Neuron (in vitro differentiated cells): ENCODE results near the gene TENM4.

Experiments used
- H2AFZ ChIP-seq: one replicate; pipeline ENCODE4 v1.6.1; 2013; ENCODE audit warnings: low read depth, mild to moderate bottlenecking, inconsistent platforms, low read length, moderate library complexity
- H3K27me3 ChIP-seq: one replicate; pipeline ENCODE4 v1.6.1; 2013; ENCODE audit warnings: low read length; ENCODE audit not compliant: insufficient read depth
- H3K36me3 ChIP-seq: one replicate; pipeline ENCODE4 v1.6.1; 2013; ENCODE audit warnings: low read length; ENCODE audit not compliant: insufficient read depth
- H3K4me1 ChIP-seq: one replicate; pipeline ENCODE4 v1.6.1; 2013; ENCODE audit warnings: low read length; ENCODE audit not compliant: insufficient read depth
- H3K4me3 ChIP-seq: 2 replicates; pipeline ENCODE4 v1.5.1; 2013; ENCODE audit warnings: mild to moderate bottlenecking, low read length, moderate library complexity
- H3K9me3 ChIP-seq: one replicate; pipeline ENCODE4 v1.6.1; 2013; ENCODE audit warnings: low read length

Gene TENM4

GRCh38 chr11:79439410-79439885 is 1.4 kb downstream of the TENM4 start:
- Histone ChIP-seq H3K27me3 (no peaks in the 10 kb centered on the region), H3K4me1 (peaks cover 23% of the 10 kb centered on the region), H2AFZ (peak overlapping the region; percentile 44), H3K36me3 (no peaks in the 10 kb centered on the region), H3K9me3 (no peaks in the 10 kb centered on the region), H3K4me3 (peak overlapping the region; percentile 84)

GRCh38 chr11:79438631-79439409 is 2.0 kb downstream of the TENM4 start:
- H3K4me1 ChIP-seq: peaks cover 23% of the 10 kb centered on the region
- H2AFZ ChIP-seq: peak overlapping the region; percentile 69
- H3K27me3 ChIP-seq: no peaks in the 10 kb centered on the region

GRCh38 chr11:79437981-79438630 is 2.7 kb downstream of the TENM4 start:
- Histone ChIP-seq H2AFZ (peak overlapping the region; percentile 69), H3K4me1 (peaks cover 23% of the 10 kb centered on the region), H3K9me3 (no peaks in the 10 kb centered on the region), H3K36me3 (no peaks in the 10 kb centered on the region), H3K4me3 (peak overlapping the region; percentile 84), H3K27me3 (no peaks in the 10 kb centered on the region)

More at GRCh38 chr11:79438631-79439409, 2.0 kb downstream of the TENM4 start:
- H3K36me3 ChIP-seq: no peaks in the 10 kb centered on the region
- H3K4me3 ChIP-seq: peak overlapping the region; percentile 84
- no peaks in the 10 kb centered on the region for H3K9me3 ChIP-seq

GRCh38 chr11:79437278-79437980 is 3.4 kb downstream of the TENM4 start:
- H2AFZ ChIP-seq: peak overlapping the region; percentile 69
- H3K4me1 ChIP-seq: peaks cover 23% of the 10 kb centered on the region
- H3K4me3 ChIP-seq: peak overlapping the region; percentile 84
- H3K9me3 ChIP-seq: no peaks in the 10 kb centered on the region
- H3K27me3 ChIP-seq: no peaks in the 10 kb centered on the region
- no peaks in the 10 kb centered on the region for H3K36me3 ChIP-seq

- peak overlapping the region; percentile 84 for H3K4me3 ChIP-seq
- H2AFZ ChIP-seq: peak overlapping the region; percentile 69
- H3K27me3 ChIP-seq: no peaks in the 10 kb centered on the region
- no peaks in the 10 kb centered on the region for H3K9me3 ChIP-seq
- no peaks in the 10 kb centered on the region for H3K36me3 ChIP-seq
- peaks cover 23% of the 10 kb centered on the region for H3K4me1 ChIP-seq
Measured at GRCh38 chr11:79436919-79437277, 3.9 kb downstream of the TENM4 start.

- Histone ChIP-seq H3K4me3 (no peak overlapping the region), H3K36me3 (no peaks in the 10 kb centered on the region), H2AFZ (no peak overlapping the region), H3K9me3 (no peaks in the 10 kb centered on the region), H3K4me1 (peaks cover 24% of the 10 kb centered on the region), H3K27me3 (no peaks in the 10 kb centered on the region)
Measured at GRCh38 chr11:79434283-79434682, 6.5 kb downstream of the TENM4 start.

GRCh38 chr11:79432138-79432537 is 8.7 kb downstream of the TENM4 start:
- no peaks in the 10 kb centered on the region for H3K9me3 ChIP-seq
- H2AFZ ChIP-seq: no peak overlapping the region
- H3K27me3 ChIP-seq: no peaks in the 10 kb centered on the region
- H3K4me3 ChIP-seq: no peak overlapping the region
- H3K36me3 ChIP-seq: no peaks in the 10 kb centered on the region
- H3K4me1 ChIP-seq: peaks cover 35% of the 10 kb centered on the region

GRCh38 chr11:79431535-79431934 is 9.3 kb downstream of the TENM4 start:
- Histone ChIP-seq H3K27me3 (no peaks in the 10 kb centered on the region), H3K4me3 (no peak overlapping the region), H3K4me1 (peaks cover 29% of the 10 kb centered on the region), H3K9me3 (no peaks in the 10 kb centered on the region), H2AFZ (no peak overlapping the region), H3K36me3 (no peaks in the 10 kb centered on the region)

GRCh38 chr11:79430280-79430679 is 10.6 kb downstream of the TENM4 start:
- Histone ChIP-seq H3K9me3 (no peaks in the 10 kb centered on the region), H3K27me3 (no peaks in the 10 kb centered on the region), H3K36me3 (no peaks in the 10 kb centered on the region), H3K4me3 (no peak overlapping the region), H2AFZ (no peak overlapping the region), H3K4me1 (peaks cover 27% of the 10 kb centered on the region)

- Histone ChIP-seq H3K9me3 (no peaks in the 10 kb centered on the region), H2AFZ (no peak overlapping the region), H3K27me3 (no peaks in the 10 kb centered on the region), H3K4me1 (peaks cover 32% of the 10 kb centered on the region), H3K36me3 (no peaks in the 10 kb centered on the region), H3K4me3 (no peak overlapping the region)
Measured at GRCh38 chr11:79428406-79428805, 12.4 kb downstream of the TENM4 start.

- Histone ChIP-seq H3K4me1 (peaks cover 36% of the 10 kb centered on the region), H2AFZ (no peak overlapping the region), H3K9me3 (no peaks in the 10 kb centered on the region), H3K36me3 (no peaks in the 10 kb centered on the region), H3K27me3 (no peaks in the 10 kb centered on the region), H3K4me3 (no peak overlapping the region)
Measured at GRCh38 chr11:79427611-79428327, 13.1 kb downstream of the TENM4 start.

- Histone ChIP-seq H3K36me3 (no peaks in the 10 kb centered on the region), H2AFZ (no peak overlapping the region), H3K9me3 (no peaks in the 10 kb centered on the region), H3K4me1 (peaks cover 36% of the 10 kb centered on the region), H3K27me3 (no peaks in the 10 kb centered on the region), H3K4me3 (no peak overlapping the region)
Measured at GRCh38 chr11:79427126-79427525, 13.7 kb downstream of the TENM4 start.
